GM21717 (cell line): ENCODE data around the gene NSUN5.
"Not testable (repeated sequence)": the region's sequence is repeated elsewhere in the genome, so short reads cannot be mapped to it uniquely, and the experiment has no call there.

ENCODE experiments used
- ATAC-seq: cut with Tn5 transposase; IDR thresholded peaks from one replicate; pipeline ENCODE4 v1.9.1; 2021; ENCODE audit warnings: mild to moderate bottlenecking, moderate library complexity; ENCODE audit not compliant: unreplicated experiment

NSUN5 gene

DNA sequence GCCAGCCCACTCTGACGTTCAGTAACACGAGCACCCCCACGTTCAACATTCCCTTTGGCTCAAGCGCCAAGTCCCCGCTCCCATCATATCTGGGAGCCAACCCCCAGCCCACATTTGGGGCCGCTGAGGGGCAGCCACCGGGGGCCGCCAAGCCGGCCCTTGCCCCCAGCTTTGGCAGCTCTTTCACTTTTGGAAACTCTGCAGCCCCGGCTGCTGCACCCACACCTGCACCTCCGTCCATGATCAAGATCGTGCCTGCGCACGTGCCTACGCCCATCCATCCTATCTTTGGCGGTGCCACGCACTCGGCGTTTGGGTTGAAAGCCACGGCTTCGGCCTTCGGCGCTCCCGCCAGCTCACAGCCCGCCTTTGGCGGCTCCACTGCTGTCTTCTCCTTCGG lies 10.9 kb downstream of the NSUN5 start:
- not testable (repeated sequence) for ATAC-seq

DNA sequence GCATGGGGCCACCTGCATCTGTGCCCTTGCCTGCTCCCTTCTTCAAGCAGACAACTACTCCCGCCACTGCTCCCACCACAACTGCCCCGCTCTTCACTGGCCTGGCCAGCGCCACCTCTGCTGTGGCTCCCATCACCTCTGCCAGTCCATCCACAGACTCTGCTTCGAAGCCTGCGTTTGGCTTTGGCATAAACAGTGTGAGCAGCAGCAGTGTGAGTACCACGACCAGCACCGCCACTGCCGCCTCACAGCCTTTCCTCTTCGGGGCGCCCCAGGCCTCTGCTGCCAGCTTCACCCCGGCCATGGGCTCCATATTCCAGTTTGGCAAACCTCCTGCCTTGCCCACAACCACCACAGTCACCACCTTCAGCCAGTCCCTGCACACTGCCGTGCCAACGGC lies 11.4 kb downstream of the NSUN5 start:
- not testable (repeated sequence) for ATAC-seq

DNA sequence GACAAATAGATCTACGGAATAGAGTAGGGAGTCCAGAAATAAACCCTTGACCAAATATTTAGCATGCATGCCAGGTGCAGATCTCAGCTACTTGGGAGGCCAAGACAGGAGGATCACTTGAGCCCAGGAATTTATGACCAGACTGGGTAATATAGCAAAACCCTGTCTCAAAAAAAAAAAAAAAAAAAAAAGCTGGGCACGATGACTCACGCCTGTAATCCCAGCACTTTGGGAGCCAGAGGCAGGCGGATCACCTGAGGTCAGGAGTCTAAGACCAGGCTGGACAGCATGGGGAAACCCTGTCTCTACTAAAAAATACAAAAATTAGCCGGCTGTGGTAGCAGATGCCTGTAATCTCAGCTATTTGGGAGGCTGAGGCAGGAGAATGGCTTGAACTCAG lies 31.4 kb downstream of the NSUN5 start:
- not testable (repeated sequence) for ATAC-seq

DNA sequence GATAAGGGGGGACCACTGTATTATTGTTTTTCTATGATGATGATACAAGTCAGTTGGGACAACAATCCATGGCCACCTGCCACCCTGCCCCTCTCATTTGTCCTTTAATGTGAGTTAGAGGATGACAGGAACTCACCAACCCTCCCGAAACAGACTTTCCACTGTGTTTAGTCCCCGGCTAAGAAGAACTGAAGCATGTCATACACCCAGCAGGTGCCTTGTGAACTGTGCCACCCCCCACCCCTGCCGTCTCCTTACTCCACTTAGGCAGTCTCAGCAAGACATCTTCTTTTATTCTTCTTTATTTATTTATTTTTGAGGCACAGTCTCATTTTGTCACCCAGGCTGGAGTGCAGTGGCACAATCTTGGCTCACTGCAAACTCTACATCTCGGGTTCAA lies 40.8 kb downstream of the NSUN5 start:
- not testable (repeated sequence) for ATAC-seq

DNA sequence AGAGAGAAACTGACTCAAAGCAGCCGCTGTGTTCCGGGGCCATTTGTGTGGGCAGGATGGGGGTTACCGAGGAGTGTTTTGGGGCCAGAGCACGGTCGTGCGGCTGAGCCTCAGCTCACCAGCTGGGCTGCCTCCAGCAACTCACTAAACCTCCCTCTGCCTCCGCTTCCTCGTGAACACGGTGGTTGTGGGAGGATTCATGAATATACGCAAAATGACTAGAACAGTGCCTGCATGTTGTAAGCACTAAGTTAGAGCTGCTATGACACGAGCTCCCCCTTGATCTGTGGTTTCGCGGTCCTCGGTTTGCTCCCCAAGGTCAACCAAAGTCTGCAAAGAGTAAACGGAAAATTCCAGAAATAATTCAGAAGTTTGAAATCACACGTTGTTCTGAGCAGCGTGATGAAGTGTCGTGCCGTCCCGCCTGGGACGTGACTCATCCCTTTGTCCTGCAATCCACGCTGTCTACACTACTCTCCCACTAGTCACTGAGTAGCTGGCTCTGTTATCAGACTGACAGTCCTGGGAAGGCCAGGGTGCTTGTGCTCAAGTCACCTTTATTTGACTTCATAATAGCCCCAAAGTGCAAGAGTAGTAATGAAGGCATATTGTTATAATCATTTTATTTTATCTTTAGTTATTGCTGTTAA lies 41.8 kb downstream of the NSUN5 start:
- peak; percentile 76 for ATAC-seq

DNA sequence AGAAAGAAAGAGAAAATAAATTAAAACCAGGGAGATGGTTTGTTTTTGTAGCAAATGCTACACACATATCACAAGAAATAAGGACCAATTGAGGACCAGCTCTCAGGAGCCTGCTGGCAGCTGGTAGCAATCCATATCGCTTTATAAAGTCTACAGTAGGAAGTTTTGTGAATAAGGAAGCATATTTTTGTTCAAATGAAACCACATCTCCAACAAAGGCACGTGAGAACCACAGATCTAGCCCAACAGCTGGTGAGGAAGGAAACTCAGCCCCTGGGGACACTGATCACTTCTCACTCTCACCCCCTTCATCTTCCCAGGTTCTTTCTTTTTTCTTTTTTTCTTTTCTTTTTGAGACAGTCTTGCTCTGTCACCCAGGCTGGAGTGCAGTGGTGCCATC lies 46.2 kb downstream of the NSUN5 start:
- not testable (repeated sequence) for ATAC-seq
